Measurements from ENCODE around the gene RTN4RL1. TPM values are rescaled to one million over a fixed set of nuclear protein-coding genes. Genes with fewer than 3 reads are reported as not detected.

The RTN4RL1 gene
- total RNA-seq, 1 donor from 2014 or later, result 3.7 TPM

DNA sequence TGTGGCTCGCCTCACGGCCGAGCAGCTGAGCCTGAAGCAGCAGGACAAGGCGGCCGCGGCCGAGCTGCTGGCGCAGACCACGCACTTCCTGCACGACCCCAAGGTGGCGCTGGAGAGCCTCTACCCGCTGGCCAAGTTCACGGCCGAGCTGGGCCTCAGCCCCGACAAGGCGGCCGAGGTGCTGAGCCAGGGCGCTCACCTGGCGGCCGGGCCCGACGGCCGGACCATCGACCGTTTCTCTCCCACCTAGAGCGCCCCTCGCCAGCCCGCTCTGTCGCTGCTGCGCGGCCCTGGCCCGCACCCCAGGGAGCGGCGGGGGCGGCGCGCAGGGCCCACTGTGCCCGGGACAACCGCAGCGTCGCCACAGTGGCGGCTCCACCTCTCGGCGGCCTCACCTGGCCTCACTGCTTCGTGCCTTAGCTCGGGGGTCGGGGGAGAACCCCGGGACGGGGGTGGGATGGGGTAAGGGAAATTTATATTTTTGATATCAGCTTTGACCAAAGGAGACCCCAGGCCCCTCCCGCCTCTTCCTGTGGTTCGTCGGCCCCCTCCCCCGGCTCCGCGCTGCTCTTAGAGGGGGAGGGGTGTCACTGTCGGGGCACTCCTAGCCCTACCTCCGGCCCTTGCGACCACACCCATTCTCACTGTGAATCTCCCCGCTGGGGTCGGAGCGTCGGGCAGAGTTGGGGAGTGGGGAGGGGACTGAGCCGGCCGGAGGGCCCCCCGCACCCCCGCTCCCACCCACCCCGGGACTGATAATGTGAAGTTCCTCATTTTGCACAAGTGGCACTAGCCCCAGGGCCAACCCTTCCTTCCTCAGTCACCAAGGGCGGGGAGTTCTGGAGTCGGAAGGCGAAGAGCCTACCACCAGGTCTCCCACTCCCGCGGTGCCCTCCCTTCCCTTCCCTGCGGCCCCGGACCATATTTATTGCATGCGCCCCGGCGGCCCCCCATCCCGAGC lies 33.7 kb upstream of the RTN4RL1 start:
- Histone ChIP-seq H3K9me3 (no peaks in the 10 kb centered on the region), H3K27me3 (peaks cover 6% of the 10 kb centered on the region), H3K4me1 (peaks cover 59% of the 10 kb centered on the region), H3K27ac (peak overlapping the region; percentile 95), H3K36me3 (peaks cover 0 to 13% of the 10 kb centered on the region in 2 donors), H3K4me3 (peak overlapping the region; percentile 66 to 70)
- intact Hi-C loops (cut with DNase I), result loop anchor here (5.0 to 10.0 kb wide), 3 partner anchors 118 to 336 kb away; no protein-coding TSS in a partner anchor
- no peak for DNase-seq (ENCODE audit: extremely low spot score in 2 of 2)
- no peak for TF ChIP-seq POLR2AphosphoS5 (IDR thresholded peaks at IDR 0.05; ENCODE audit: insufficient read depth in 1 of 2, low read depth in 1 of 2)
- TF ChIP-seq, protein P1, sequence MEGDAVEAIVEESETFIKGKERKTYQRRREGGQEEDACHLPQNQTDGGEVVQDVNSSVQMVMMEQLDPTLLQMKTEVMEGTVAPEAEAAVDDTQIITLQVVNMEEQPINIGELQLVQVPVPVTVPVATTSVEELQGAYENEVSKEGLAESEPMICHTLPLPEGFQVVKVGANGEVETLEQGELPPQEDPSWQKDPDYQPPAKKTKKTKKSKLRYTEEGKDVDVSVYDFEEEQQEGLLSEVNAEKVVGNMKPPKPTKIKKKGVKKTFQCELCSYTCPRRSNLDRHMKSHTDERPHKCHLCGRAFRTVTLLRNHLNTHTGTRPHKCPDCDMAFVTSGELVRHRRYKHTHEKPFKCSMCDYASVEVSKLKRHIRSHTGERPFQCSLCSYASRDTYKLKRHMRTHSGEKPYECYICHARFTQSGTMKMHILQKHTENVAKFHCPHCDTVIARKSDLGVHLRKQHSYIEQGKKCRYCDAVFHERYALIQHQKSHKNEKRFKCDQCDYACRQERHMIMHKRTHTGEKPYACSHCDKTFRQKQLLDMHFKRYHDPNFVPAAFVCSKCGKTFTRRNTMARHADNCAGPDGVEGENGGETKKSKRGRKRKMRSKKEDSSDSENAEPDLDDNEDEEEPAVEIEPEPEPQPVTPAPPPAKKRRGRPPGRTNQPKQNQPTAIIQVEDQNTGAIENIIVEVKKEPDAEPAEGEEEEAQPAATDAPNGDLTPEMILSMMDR (IDR thresholded peaks at IDR 0.05), result peak in 2 of 3 experiments; percentile 72 to 87
- no peak for TF ChIP-seq POLR2A (IDR thresholded peaks at IDR 0.05)

DNA sequence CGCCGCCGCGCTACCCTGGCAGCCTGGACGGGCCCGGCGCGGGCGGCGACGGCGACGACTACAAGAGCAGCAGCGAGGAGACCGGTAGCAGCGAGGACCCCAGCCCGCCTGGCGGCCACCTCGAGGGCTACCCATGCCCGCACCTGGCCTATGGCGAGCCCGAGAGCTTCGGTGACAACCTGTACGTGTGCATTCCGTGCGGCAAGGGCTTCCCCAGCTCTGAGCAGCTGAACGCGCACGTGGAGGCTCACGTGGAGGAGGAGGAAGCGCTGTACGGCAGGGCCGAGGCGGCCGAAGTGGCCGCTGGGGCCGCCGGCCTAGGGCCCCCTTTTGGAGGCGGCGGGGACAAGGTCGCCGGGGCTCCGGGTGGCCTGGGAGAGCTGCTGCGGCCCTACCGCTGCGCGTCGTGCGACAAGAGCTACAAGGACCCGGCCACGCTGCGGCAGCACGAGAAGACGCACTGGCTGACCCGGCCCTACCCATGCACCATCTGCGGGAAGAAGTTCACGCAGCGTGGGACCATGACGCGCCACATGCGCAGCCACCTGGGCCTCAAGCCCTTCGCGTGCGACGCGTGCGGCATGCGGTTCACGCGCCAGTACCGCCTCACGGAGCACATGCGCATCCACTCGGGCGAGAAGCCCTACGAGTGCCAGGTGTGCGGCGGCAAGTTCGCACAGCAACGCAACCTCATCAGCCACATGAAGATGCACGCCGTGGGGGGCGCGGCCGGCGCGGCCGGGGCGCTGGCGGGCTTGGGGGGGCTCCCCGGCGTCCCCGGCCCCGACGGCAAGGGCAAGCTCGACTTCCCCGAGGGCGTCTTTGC lies 32.8 kb upstream of the RTN4RL1 start:
- no peak for DNase-seq (ENCODE audit: extremely low spot score in 2 of 2)
- H3K27ac ChIP-seq, result peak overlapping the region; percentile 95
- TF ChIP-seq POLR2AphosphoS5 (IDR thresholded peaks at IDR 0.05; ENCODE audit: insufficient read depth in 1 of 2, low read depth in 1 of 2) (no peak), POLR2A (IDR thresholded peaks at IDR 0.05) (no peak)
- TF ChIP-seq, protein P1 (IDR thresholded peaks at IDR 0.05), result no peak
- peak overlapping the region; percentile 66 to 70 for H3K4me3 ChIP-seq
- intact Hi-C loops (cut with DNase I), result loop anchor here (2.0 to 10.0 kb wide), 4 partner anchors 33 to 337 kb away; no protein-coding TSS in a partner anchor
- H3K36me3 ChIP-seq, result peaks cover 0 to 11% of the 10 kb centered on the region in 2 donors
- H3K9me3 ChIP-seq, result no peaks in the 10 kb centered on the region
- H3K27me3 ChIP-seq, result peaks cover 6% of the 10 kb centered on the region
- H3K4me1 ChIP-seq, result peaks cover 59% of the 10 kb centered on the region

DNA sequence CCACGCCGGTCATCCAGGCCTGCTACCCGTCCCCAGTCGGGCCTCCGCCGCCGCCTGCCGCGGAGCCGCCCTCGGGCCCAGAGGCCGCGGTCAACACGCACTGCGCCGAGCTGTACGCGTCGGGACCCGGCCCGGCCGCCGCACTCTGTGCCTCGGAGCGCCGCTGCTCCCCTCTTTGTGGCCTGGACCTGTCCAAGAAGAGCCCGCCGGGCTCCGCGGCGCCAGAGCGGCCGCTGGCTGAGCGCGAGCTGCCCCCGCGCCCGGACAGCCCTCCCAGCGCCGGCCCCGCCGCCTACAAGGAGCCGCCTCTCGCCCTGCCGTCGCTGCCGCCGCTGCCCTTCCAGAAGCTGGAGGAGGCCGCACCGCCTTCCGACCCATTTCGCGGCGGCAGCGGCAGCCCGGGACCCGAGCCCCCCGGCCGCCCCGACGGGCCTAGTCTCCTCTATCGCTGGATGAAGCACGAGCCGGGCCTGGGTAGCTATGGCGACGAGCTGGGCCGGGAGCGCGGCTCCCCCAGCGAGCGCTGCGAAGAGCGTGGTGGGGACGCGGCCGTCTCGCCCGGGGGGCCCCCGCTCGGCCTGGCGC lies 32.1 kb upstream of the RTN4RL1 start:
- Histone ChIP-seq H3K4me3 (peak overlapping the region; percentile 66 to 70), H3K27me3 (peaks cover 6% of the 10 kb centered on the region), H3K9me3 (no peaks in the 10 kb centered on the region), H3K36me3 (peaks cover 0 to 11% of the 10 kb centered on the region in 2 donors), H3K27ac (peak overlapping the region; percentile 95), H3K4me1 (peaks cover 52% of the 10 kb centered on the region)
- TF ChIP-seq POLR2AphosphoS5 (IDR thresholded peaks at IDR 0.05; ENCODE audit: insufficient read depth in 1 of 2, low read depth in 1 of 2) (no peak), POLR2A (IDR thresholded peaks at IDR 0.05) (no peak)
- TF ChIP-seq, protein P1 (IDR thresholded peaks at IDR 0.05), result no peak
- DNase-seq (ENCODE audit: extremely low spot score in 2 of 2), result no peak
- intact Hi-C loops (cut with DNase I), result loop anchor here (2.0 to 10.0 kb wide), 4 partner anchors 34 to 338 kb away; no protein-coding TSS in a partner anchor

DNA sequence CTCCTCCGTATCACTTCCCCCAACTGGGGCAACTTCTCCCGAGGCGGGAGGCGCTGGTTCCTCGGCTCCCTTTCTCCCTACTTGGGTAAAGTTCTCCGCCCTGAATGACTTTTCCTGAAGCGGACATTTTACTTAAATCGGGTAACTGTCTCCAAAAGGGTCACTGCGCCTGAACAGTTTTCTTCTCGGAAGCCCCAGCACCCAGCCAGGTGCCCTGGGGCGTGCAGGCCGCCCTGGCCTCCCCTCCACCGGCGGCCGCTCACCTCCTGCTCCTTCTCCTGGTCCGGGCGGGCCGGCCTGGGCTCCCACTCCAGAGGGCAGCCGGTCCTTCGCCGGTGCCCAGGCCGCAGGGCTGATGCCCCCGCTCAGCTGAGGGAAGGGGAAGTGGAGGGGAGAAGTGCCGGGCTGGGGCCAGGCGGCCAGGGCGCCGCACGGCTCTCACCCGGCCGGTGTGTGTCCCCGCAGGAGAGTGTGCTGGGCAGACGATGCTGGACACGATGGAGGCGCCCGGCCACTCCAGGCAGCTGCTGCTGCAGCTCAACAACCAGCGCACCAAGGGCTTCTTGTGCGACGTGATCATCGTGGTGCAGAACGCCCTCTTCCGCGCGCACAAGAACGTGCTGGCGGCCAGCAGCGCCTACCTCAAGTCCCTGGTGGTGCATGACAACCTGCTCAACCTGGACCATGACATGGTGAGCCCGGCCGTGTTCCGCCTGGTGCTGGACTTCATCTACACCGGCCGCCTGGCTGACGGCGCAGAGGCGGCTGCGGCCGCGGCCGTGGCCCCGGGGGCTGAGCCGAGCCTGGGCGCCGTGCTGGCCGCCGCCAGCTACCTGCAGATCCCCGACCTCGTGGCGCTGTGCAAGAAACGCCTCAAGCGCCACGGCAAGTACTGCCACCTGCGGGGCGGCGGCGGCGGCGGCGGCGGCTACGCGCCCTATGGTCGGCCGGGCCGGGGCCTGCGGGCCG lies 31.4 kb upstream of the RTN4RL1 start:
- Histone ChIP-seq H3K4me1 (peaks cover 55% of the 10 kb centered on the region), H3K36me3 (peaks cover 0 to 11% of the 10 kb centered on the region in 2 donors), H3K4me3 (peak overlapping the region; percentile 66 to 70), H3K9me3 (no peaks in the 10 kb centered on the region), H3K27me3 (peaks cover 6% of the 10 kb centered on the region), H3K27ac (peak overlapping the region; percentile 95)
- DNase-seq (ENCODE audit: extremely low spot score in 2 of 2), result no peak
- intact Hi-C loops (cut with DNase I), result loop anchor here (2.0 to 10.0 kb wide), 4 partner anchors 34 to 338 kb away; no protein-coding TSS in a partner anchor
- TF ChIP-seq POLR2A (IDR thresholded peaks at IDR 0.05), result no peak
- peak in 1 of 2 donors; percentile 52 for TF ChIP-seq POLR2AphosphoS5 (IDR thresholded peaks at IDR 0.05; ENCODE audit: insufficient read depth in 1 of 2, low read depth in 1 of 2)

Measured in vagina (tissue), 2 donors.